ENCODE data around the gene ZNF580. TPM values are rescaled to one million over a fixed set of nuclear protein-coding genes. Genes with fewer than 3 reads are reported as not detected.

The ZNF580 gene
- total RNA-seq, 1 donor from 2014 or later: 10.4 TPM

- DNase-seq (ENCODE audit: low read depth): no peak
- TF ChIP-seq CTCF (IDR thresholded peaks at IDR 0.05; ENCODE audit: insufficient read depth, low read length, poor library complexity, severe bottlenecking): no peak
- Histone ChIP-seq H3K27me3 (ENCODE audit: control insufficient read depth, insufficient read depth, low read length) (no peaks in the 10 kb centered on the region), H3K4me3 (ENCODE audit: low read depth, low read length) (peak overlapping the region; percentile 70), H3K36me3 (ENCODE audit: control insufficient read depth, insufficient read depth, low read length) (peaks cover 2% of the 10 kb centered on the region)
Observed at GRCh38 chr19:55655648-55656040, 14.8 kb downstream of the ZNF580 start.

- no peak for TF ChIP-seq CTCF (IDR thresholded peaks at IDR 0.05; ENCODE audit: insufficient read depth, low read length, poor library complexity, severe bottlenecking)
- no peak for DNase-seq (ENCODE audit: low read depth)
- peaks cover 2% of the 10 kb centered on the region for H3K36me3 ChIP-seq (ENCODE audit: control insufficient read depth, insufficient read depth, low read length)
- H3K4me3 ChIP-seq (ENCODE audit: low read depth, low read length): peak overlapping the region; percentile 70
- H3K27me3 ChIP-seq (ENCODE audit: control insufficient read depth, insufficient read depth, low read length): no peaks in the 10 kb centered on the region
Observed at GRCh38 chr19:55656552-55656951, 15.8 kb downstream of the ZNF580 start.

- H3K36me3 ChIP-seq (ENCODE audit: control insufficient read depth, insufficient read depth, low read length): peaks cover 2% of the 10 kb centered on the region
- no peaks in the 10 kb centered on the region for H3K27me3 ChIP-seq (ENCODE audit: control insufficient read depth, insufficient read depth, low read length)
- no peak for DNase-seq (ENCODE audit: low read depth)
- no peak for TF ChIP-seq CTCF (IDR thresholded peaks at IDR 0.05; ENCODE audit: insufficient read depth, low read length, poor library complexity, severe bottlenecking)
- peak overlapping the region; percentile 70 for H3K4me3 ChIP-seq (ENCODE audit: low read depth, low read length)
Observed at GRCh38 chr19:55656988-55657747, 16.4 kb downstream of the ZNF580 start.

- H3K27me3 ChIP-seq (ENCODE audit: control insufficient read depth, insufficient read depth, low read length): no peaks in the 10 kb centered on the region
- no peak for DNase-seq (ENCODE audit: low read depth)
- peaks cover 8% of the 10 kb centered on the region for H3K36me3 ChIP-seq (ENCODE audit: control insufficient read depth, insufficient read depth, low read length)
- no peak for TF ChIP-seq CTCF (IDR thresholded peaks at IDR 0.05; ENCODE audit: insufficient read depth, low read length, poor library complexity, severe bottlenecking)
- H3K4me3 ChIP-seq (ENCODE audit: low read depth, low read length): no peak overlapping the region
Observed at GRCh38 chr19:55658846-55659459, 18.2 kb downstream of the ZNF580 start.

GRCh38 chr19:55659822-55660221, 19.0 kb downstream of the ZNF580 start:
- H3K36me3 ChIP-seq (ENCODE audit: control insufficient read depth, insufficient read depth, low read length): peaks cover 8% of the 10 kb centered on the region
- H3K27me3 ChIP-seq (ENCODE audit: control insufficient read depth, insufficient read depth, low read length): no peaks in the 10 kb centered on the region
- no peak for DNase-seq (ENCODE audit: low read depth)
- no peak overlapping the region for H3K4me3 ChIP-seq (ENCODE audit: low read depth, low read length)
- TF ChIP-seq CTCF (IDR thresholded peaks at IDR 0.05; ENCODE audit: insufficient read depth, low read length, poor library complexity, severe bottlenecking): no peak
